Gastroesophageal sphincter (tissue), 3 donors: ENCODE results near the gene VWA3B.

Experiments used
- CTCF ChIP-seq, 4 experiments: fragments of 200-600 bp in 2 of 4; fragments of 450-650 bp in 2 of 4; sonication (generic) in 1 of 4; IDR thresholded peaks; one replicate each; pipeline ENCODE4 v1.5.1; 2017 to 2019; ENCODE audit warnings: antibody characterized with exemption in 4 of 4, mild to moderate bottlenecking in 2 of 4, moderate library complexity in 2 of 4
- EP300 ChIP-seq: sonication (generic); formaldehyde crosslinking; IDR thresholded peaks from one replicate; pipeline ENCODE4 v1.6.1; 2017; ENCODE audit warnings: antibody characterized with exemption, mild to moderate bottlenecking
- POLR2A ChIP-seq, 2 donors: fragments of 450-650 bp; IDR thresholded peaks; one replicate each; pipeline ENCODE4 v1.6.1; 2017; ENCODE audit warnings: antibody characterized with exemption in 2 of 2, mild to moderate bottlenecking in 2 of 2, moderate library complexity in 1 of 2
- POLR2AphosphoS5 ChIP-seq: sonication (generic); formaldehyde crosslinking; IDR thresholded peaks from one replicate; pipeline ENCODE4 v1.6.1; 2017; ENCODE audit warnings: antibody characterized with exemption

GRCh38 chr2:98357849-98358248 is 270.9 kb downstream of the VWA3B start:
- TF ChIP-seq POLR2AphosphoS5 (no peak), POLR2A (IDR thresholded peaks at IDR 0.05) (no peak), CTCF (IDR thresholded peaks at IDR 0.05) (no peak), EP300 (no peak)
